ENCODE results near the gene CNOT1. TPM values are rescaled to one million over a fixed set of nuclear protein-coding genes. Genes with fewer than 3 reads are reported as not detected.
"Not testable (repeated sequence)": the region's sequence is repeated elsewhere in the genome, so short reads cannot be mapped to it uniquely, and the experiment has no call there.

The CNOT1 gene
- total RNA-seq, 6 experiments from 2014 or later, result 53.8 to 74.9 (median 65.5) TPM

- intact Hi-C loops (cut with DNase I), result loop anchor here in 1 of 2 donors (10.0 kb wide), 1 partner anchor 50 kb away; no protein-coding TSS in a partner anchor
- no peaks in the 10 kb centered on the region for H3K27me3 ChIP-seq
- no peak overlapping the region for H3K4me3 ChIP-seq
- DNase-seq, result no peak
- H3K9me3 ChIP-seq, result no peaks in the 10 kb centered on the region
- no peak overlapping the region for H3K27ac ChIP-seq
- no peak for ATAC-seq
- peaks cover 17 to 99% (median 59%) of the 10 kb centered on the region in 4 donors for H3K36me3 ChIP-seq
- 71% methylated on average over 4 of the region's 4 CpGs for WGBS (ENCODE audit: insufficient coverage, low coverage, low lambda C conversion rate, missing lambda C conversion rate)
- TF ChIP-seq, protein P1, sequence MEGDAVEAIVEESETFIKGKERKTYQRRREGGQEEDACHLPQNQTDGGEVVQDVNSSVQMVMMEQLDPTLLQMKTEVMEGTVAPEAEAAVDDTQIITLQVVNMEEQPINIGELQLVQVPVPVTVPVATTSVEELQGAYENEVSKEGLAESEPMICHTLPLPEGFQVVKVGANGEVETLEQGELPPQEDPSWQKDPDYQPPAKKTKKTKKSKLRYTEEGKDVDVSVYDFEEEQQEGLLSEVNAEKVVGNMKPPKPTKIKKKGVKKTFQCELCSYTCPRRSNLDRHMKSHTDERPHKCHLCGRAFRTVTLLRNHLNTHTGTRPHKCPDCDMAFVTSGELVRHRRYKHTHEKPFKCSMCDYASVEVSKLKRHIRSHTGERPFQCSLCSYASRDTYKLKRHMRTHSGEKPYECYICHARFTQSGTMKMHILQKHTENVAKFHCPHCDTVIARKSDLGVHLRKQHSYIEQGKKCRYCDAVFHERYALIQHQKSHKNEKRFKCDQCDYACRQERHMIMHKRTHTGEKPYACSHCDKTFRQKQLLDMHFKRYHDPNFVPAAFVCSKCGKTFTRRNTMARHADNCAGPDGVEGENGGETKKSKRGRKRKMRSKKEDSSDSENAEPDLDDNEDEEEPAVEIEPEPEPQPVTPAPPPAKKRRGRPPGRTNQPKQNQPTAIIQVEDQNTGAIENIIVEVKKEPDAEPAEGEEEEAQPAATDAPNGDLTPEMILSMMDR (IDR thresholded peaks at IDR 0.05), result no peak
- TF ChIP-seq POLR2A (IDR thresholded peaks at IDR 0.05), result no peak
- H3K4me1 ChIP-seq, result no peaks in the 10 kb centered on the region
These were observed 54.7 kb downstream of the CNOT1 start for GRCh38 chr16:58574895-58575294.

- intact Hi-C loops (cut with DNase I), result not testable (repeated sequence)
These were observed 63.9 kb downstream of the CNOT1 start for GRCh38 chr16:58565697-58566096.

GRCh38 chr16:58563775-58564174 lies 65.9 kb downstream of the CNOT1 start:
- ATAC-seq, result no peak
- Histone ChIP-seq H3K9me3 (no peaks in the 10 kb centered on the region), H3K4me1 (no peaks in the 10 kb centered on the region), H3K27me3 (no peaks in the 10 kb centered on the region), H3K4me3 (no peak overlapping the region), H3K36me3 (peaks cover 0 to 49% (median 24%) of the 10 kb centered on the region in 4 donors), H3K27ac (no peak overlapping the region)
- DNase-seq, result no peak
- intact Hi-C loops (cut with DNase I), result no loop called here
- TF ChIP-seq, protein P1 (IDR thresholded peaks at IDR 0.05), result no peak
- no peak for TF ChIP-seq POLR2A (IDR thresholded peaks at IDR 0.05)
- WGBS (ENCODE audit: insufficient coverage, low coverage, low lambda C conversion rate, missing lambda C conversion rate), result 90% methylated on average over 4 of the region's 4 CpGs

More at GRCh38 chr16:58565697-58566096, 63.9 kb downstream of the CNOT1 start:
- H3K27ac ChIP-seq, ATAC-seq, DNase-seq, H3K27me3 ChIP-seq, H3K4me3 ChIP-seq, H3K4me1 ChIP-seq, H3K9me3 ChIP-seq: not testable (repeated sequence)
- H3K36me3 ChIP-seq, result peaks cover 0 to 51% (median 18%) of the 10 kb centered on the region in 4 donors
- 96% methylated on average over 4 of the region's 4 CpGs for WGBS (ENCODE audit: insufficient coverage, low coverage, low lambda C conversion rate, missing lambda C conversion rate)

DNA sequence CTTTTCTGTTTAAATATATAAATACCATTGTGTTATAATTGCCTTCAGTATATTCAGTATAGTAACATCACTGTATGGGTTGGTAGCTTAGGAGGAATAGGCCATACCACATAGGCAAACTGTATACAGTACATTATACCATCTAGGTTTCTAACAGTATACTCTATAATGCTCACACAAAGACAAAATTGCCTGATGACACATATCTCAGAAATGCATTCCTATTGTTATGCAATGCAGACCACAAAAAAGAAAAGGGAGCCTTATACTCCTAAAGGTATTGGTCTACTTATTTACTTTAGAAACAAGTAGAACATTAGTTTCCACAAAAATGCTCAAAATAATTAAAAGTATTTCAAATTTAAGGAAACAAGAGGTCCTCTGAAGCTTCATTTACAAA lies 66.4 kb downstream of the CNOT1 start:
- no peak overlapping the region for H3K4me3 ChIP-seq
- no peak overlapping the region for H3K27ac ChIP-seq
- no peak for DNase-seq
- H3K36me3 ChIP-seq, result peaks cover 0 to 51% (median 24%) of the 10 kb centered on the region in 4 donors
- H3K4me1 ChIP-seq, result no peaks in the 10 kb centered on the region
- TF ChIP-seq, protein P1 (IDR thresholded peaks at IDR 0.05), result no peak
- no peak for TF ChIP-seq POLR2A (IDR thresholded peaks at IDR 0.05)
- no peaks in the 10 kb centered on the region for H3K9me3 ChIP-seq
- ATAC-seq, result no peak
- intact Hi-C loops (cut with DNase I), result no loop called here
- H3K27me3 ChIP-seq, result no peaks in the 10 kb centered on the region

DNA sequence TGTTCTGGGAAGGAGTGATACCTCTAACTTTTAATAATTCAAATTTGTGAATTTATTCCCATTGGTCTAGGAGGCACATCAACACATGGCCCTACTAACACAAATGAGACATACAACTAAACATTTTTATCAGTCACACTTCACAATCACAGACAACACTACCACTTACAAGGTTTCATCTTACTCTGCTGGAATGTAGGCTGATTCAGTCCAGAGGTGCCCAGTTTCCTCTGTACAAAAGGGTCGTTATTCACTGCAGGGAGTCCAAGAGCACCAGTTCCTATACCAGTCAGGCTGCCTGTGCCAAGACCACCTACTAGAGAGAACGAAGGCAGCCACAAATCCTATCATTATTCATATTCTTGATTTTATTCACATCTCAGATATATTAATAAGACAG lies 72.9 kb downstream of the CNOT1 start:
- Histone ChIP-seq H3K27me3 (no peaks in the 10 kb centered on the region), H3K4me1 (no peaks in the 10 kb centered on the region), H3K27ac (no peak overlapping the region), H3K9me3 (no peaks in the 10 kb centered on the region), H3K36me3 (peaks cover 0 to 82% (median 36%) of the 10 kb centered on the region in 4 donors), H3K4me3 (no peak overlapping the region)
- TF ChIP-seq, protein P1 (IDR thresholded peaks at IDR 0.05), result no peak
- TF ChIP-seq POLR2A (IDR thresholded peaks at IDR 0.05), result no peak
- 68% methylated on average over 2 of the region's 2 CpGs for WGBS (ENCODE audit: insufficient coverage, low coverage, low lambda C conversion rate, missing lambda C conversion rate)
- DNase-seq (no peak), ATAC-seq (no peak)
- intact Hi-C loops (cut with DNase I), result no loop called here

All from right lobe of liver (tissue), 6 donors.